SK-N-SH (cell line): ENCODE results near the gene EXOC6B. TPM values are rescaled to one million over a fixed set of nuclear protein-coding genes. Genes with fewer than 3 reads are reported as not detected.

Experiments used
- CTCF ChIA-PET: fragments of 300-600, 350-600 bp; formaldehyde crosslinking; extraction: SDS; loops from one replicate; lab custom pipeline; 2021; lab: Yijun Ruan, JAX
- POLR2A ChIA-PET: fragments of 350-600 bp; sonication (Branson Sonifier 250); formaldehyde crosslinking; extraction: SDS; loops from one replicate; lab custom pipeline; 2020; ENCODE audit warnings: antibody characterized with exemption, inconsistent platforms; lab: Yijun Ruan, JAX
- DNase-seq: peaks from one replicate; pipeline ENCODE4 v3.0.0; 2012
- H2AFZ ChIP-seq: fragments of 200-600 bp; sonication (generic); 2 replicates; pipeline ENCODE4 v1.8.1; 2016; ENCODE audit warnings: antibody characterized with exemption, mild to moderate bottlenecking, low read depth
- H3F3A ChIP-seq: fragments of 200-600 bp; sonication (generic); replicated peaks from 2 replicates; pipeline ENCODE3; 2016; ENCODE audit warnings: antibody characterized with exemption, mild to moderate bottlenecking; ENCODE audit not compliant: insufficient read depth
- H3K27ac ChIP-seq, 2 experiments: fragments of 200-500 bp in 1 of 2; fragments of 200-600 bp in 1 of 2; sonication (Bioruptor generic) in 1 of 2; sonication (generic), shearing (Covaris generic) in 1 of 2; 2 replicates each; pipeline versions ENCODE4 v1.5.1 to v1.6.1; 2014 to 2016; ENCODE audit warnings: low read depth in 2 of 2, inconsistent platforms in 1 of 2, low read length in 1 of 2, mild to moderate bottlenecking in 1 of 2, mixed read lengths in 1 of 2
- H3K27me3 ChIP-seq: fragments of 200-600 bp; sonication (generic), shearing (Covaris generic); 2 replicates; pipeline ENCODE4 v1.6.1; 2016; ENCODE audit warnings: mixed run types; ENCODE audit not compliant: insufficient read depth
- H3K36me3 ChIP-seq, 2 experiments: fragments of 200-500 bp in 1 of 2; fragments of 200-600 bp in 1 of 2; sonication (Bioruptor generic) in 1 of 2; sonication (generic) in 1 of 2; replicated peaks in 1 of 2; 2 replicates each; pipeline versions ENCODE3 to v1.5.1; 2014 to 2016; ENCODE audit warnings: low read length in 1 of 2, mild to moderate bottlenecking in 1 of 2; ENCODE audit not compliant: insufficient read depth in 2 of 2, control insufficient read depth in 1 of 2
- H3K4me1 ChIP-seq, 2 experiments: fragments of 200-500 bp in 1 of 2; fragments of 200-600 bp in 1 of 2; sonication (Bioruptor generic) in 1 of 2; sonication (generic), shearing (Covaris generic) in 1 of 2; 2 replicates each; pipeline versions ENCODE4 v1.5.1 to v1.6.1; 2014 to 2016; ENCODE audit warnings: low read depth in 1 of 2, low read length in 1 of 2, mixed run types in 1 of 2; ENCODE audit not compliant: insufficient read depth in 2 of 2, control insufficient read depth in 1 of 2
- H3K4me2 ChIP-seq: fragments of 200-600 bp; sonication (generic), shearing (Covaris generic); 2 replicates; pipeline ENCODE4 v1.6.1; 2017; ENCODE audit warnings: mixed run types
- H3K4me3 ChIP-seq, 2 experiments: fragments of 200-500 bp in 1 of 2; fragments of 200-600 bp in 1 of 2; sonication (Bioruptor generic) in 1 of 2; sonication (generic), shearing (Covaris generic) in 1 of 2; 2 replicates each; pipeline versions ENCODE4 v1.5.1 to v1.8.1; 2014 to 2016; ENCODE audit warnings: low read depth in 2 of 2, inconsistent platforms in 1 of 2, low read length in 1 of 2, mild to moderate bottlenecking in 1 of 2, mixed read lengths in 1 of 2, moderate library complexity in 1 of 2
- H3K79me2 ChIP-seq: fragments of 200-600 bp; sonication (generic); 2 replicates; pipeline ENCODE4 v1.8.1; 2017; ENCODE audit warnings: mild to moderate bottlenecking; ENCODE audit not compliant: insufficient read depth
- H3K9ac ChIP-seq: fragments of 200-600 bp; sonication (generic); 2 replicates; pipeline ENCODE4 v1.6.1; 2017; ENCODE audit warnings: mixed run types
- H3K9me2 ChIP-seq: fragments of 200-600 bp; sonication (generic); 2 replicates; pipeline ENCODE4 v1.6.1; 2017; ENCODE audit warnings: mixed run types
- H3K9me3 ChIP-seq: fragments of 200-600 bp; sonication (generic); 2 replicates; pipeline ENCODE4 v1.6.1; 2017; ENCODE audit warnings: mixed run types, mild to moderate bottlenecking, moderate library complexity
- H4K20me1 ChIP-seq: fragments of 200-600 bp; sonication (generic); 2 replicates; pipeline ENCODE4 v1.6.1; 2017; ENCODE audit warnings: mild to moderate bottlenecking, mixed run types; ENCODE audit not compliant: insufficient read depth
- CHD2 ChIP-seq: fragments of 150-350 bp; IDR thresholded peaks from 2 replicates; pipeline ENCODE4 v1.6.1; 2018; ENCODE audit warnings: low read length; ENCODE audit not compliant: partially characterized antibody
- CTCF ChIP-seq: fragments of 200-600 bp; sonication (generic); IDR thresholded peaks from 2 replicates; pipeline ENCODE4 v1.6.1; 2017; ENCODE audit warnings: antibody characterized with exemption, mild to moderate bottlenecking, moderate library complexity
- EP300 ChIP-seq, 2 experiments: IDR thresholded peaks; 2 replicates each; pipeline versions ENCODE4 v1.4.0 to v1.6.1; 2012; ENCODE audit warnings: borderline replicate concordance in 1 of 2, low read depth in 1 of 2, low read length in 1 of 2
- IRF3 ChIP-seq: fragments of 150-350 bp; IDR thresholded peaks from 2 replicates; pipeline ENCODE4 v1.6.1; 2016; ENCODE audit warnings: mild to moderate bottlenecking, low read depth, low read length
- JUND ChIP-seq: IDR thresholded peaks from 2 replicates; pipeline ENCODE4 v1.4.0; 2012
- RAD21 ChIP-seq: IDR thresholded peaks from 2 replicates; pipeline ENCODE4 v1.6.1; 2012; ENCODE audit warnings: mild to moderate bottlenecking, low read length
- RCOR1 ChIP-seq: fragments of 150-350 bp; IDR thresholded peaks from 2 replicates; pipeline ENCODE4 v1.6.1; 2017; ENCODE audit warnings: antibody characterized with exemption, low read length
- RFX5 ChIP-seq: IDR thresholded peaks from 2 replicates; pipeline ENCODE4 v1.6.1; 2012; ENCODE audit warnings: mild to moderate bottlenecking, improper control_type of control experiment, low read length
- SMC3 ChIP-seq: IDR thresholded peaks from 2 replicates; pipeline ENCODE4 v1.6.1; 2012; ENCODE audit warnings: low read depth, low read length, improper control_type of control experiment
- TAF1 ChIP-seq: IDR thresholded peaks from 2 replicates; pipeline ENCODE4 v1.6.1; 2012; ENCODE audit warnings: low read depth, mild to moderate bottlenecking, low read length, moderate library complexity, borderline replicate concordance
- USF1 ChIP-seq: IDR thresholded peaks from 2 replicates; pipeline ENCODE4 v1.4.0; 2012; ENCODE audit warnings: low read depth, borderline replicate concordance
- WGBS: methylation state at CpG from one replicate; pipeline ENCODE4 v1.1.6; 2017; ENCODE audit warnings: low lambda C conversion rate; 5-methylcytosine and 5-hydroxymethylcytosine counted together
- polyA plus RNA-seq, 3 experiments: library from polyadenylated mRNA; depleted of rRNA; stranded (reverse); fragments of >200 nt; gene quantifications; 2 replicates each; pipeline ENCODE4 v1.2.3, GENCODE V29; 2012

Gene EXOC6B
- polyA plus RNA-seq, 1 of the 3 experiments (the other 2 are of a cell fraction): 7.4 TPM

GRCh38 chr2:72745679-72746368, 80.0 kb downstream of the EXOC6B start:
- ChIA-PET CTCF (interaction anchor here (0.5 to 3.5 kb wide), 43 partner anchors 8 to 1220 kb away, joined by 3 to 25 read pairs (median 4); no protein-coding TSS in a partner anchor), POLR2A (no interaction called here)
- DNase-seq: peak; percentile 21
- Histone ChIP-seq H4K20me1 (no peaks in the 10 kb centered on the region), H3K4me3 (no peak overlapping the region), H2AFZ (no peak overlapping the region), H3K27me3 (no peaks in the 10 kb centered on the region), H3K9me3 (no peaks in the 10 kb centered on the region), H3K4me1 (peaks cover 0 to 12% of the 10 kb centered on the region in 2 experiments; a peak in 1 of 4 replicates), H3K27ac (no peak overlapping the region), H3K36me3 (peaks cover 0 to 5% of the 10 kb centered on the region in 2 experiments), H3K9ac (no peak overlapping the region), H3K4me2 (no peak overlapping the region), H3K9me2 (no peaks in the 10 kb centered on the region), H3K79me2 (no peaks in the 10 kb centered on the region), H3F3A (no peaks in the 10 kb centered on the region)
- 29% methylated on average over 2 of the region's 2 CpGs for WGBS
- TF ChIP-seq EP300 (IDR thresholded peaks at IDR 0.05; ENCODE audit: borderline replicate concordance in 1 of 2, low read depth in 1 of 2, low read length in 1 of 2) (no peak), TAF1 (no peak), IRF3 (no peak), USF1 (no peak), CHD2 (no peak), SMC3 (peak; percentile 47), JUND (no peak), RAD21 (peak; percentile 86), CTCF (peak; percentile 85)

- TF ChIP-seq RCOR1: no peak
- peak; percentile 66; the same call in 1 of the 2 replicates for TF ChIP-seq RFX5
- DNase-seq: no peak
- H3K36me3 ChIP-seq: peaks cover 2 to 16% of the 10 kb centered on the region in 2 experiments
- H3F3A ChIP-seq: no peaks in the 10 kb centered on the region
- no peak overlapping the region for H3K4me3 ChIP-seq
- no peaks in the 10 kb centered on the region for H3K9me2 ChIP-seq
- no peaks in the 10 kb centered on the region for H3K27me3 ChIP-seq
- no peak overlapping the region for H2AFZ ChIP-seq
- ChIA-PET CTCF (interaction anchor here (1.1 to 3.5 kb wide), 5 partner anchors 10 to 1198 kb away, joined by 3 to 25 read pairs (median 17); no protein-coding TSS in a partner anchor), POLR2A (no interaction called here)
- H3K4me2 ChIP-seq: no peak overlapping the region
- H3K4me1 ChIP-seq: peaks cover 0 to 12% of the 10 kb centered on the region in 2 experiments; a peak in 1 of 4 replicates
- no peaks in the 10 kb centered on the region for H3K79me2 ChIP-seq
- H3K9me3 ChIP-seq: no peaks in the 10 kb centered on the region
- no peak overlapping the region for H3K27ac ChIP-seq
- H4K20me1 ChIP-seq: no peaks in the 10 kb centered on the region
- H3K9ac ChIP-seq: no peak overlapping the region
Observed at GRCh38 chr2:72744049-72744448, 81.8 kb downstream of the EXOC6B start.
